ENCODE data around the gene DUSP8.

- TF ChIP-seq EZH2phosphoT487 (IDR thresholded peaks at IDR 0.05; ENCODE audit: insufficient read depth, low read depth) (no peak), EZH2 (IDR thresholded peaks at IDR 0.05; ENCODE audit: insufficient read depth, poor library complexity, severe bottlenecking) (no peak)
These were observed 8.2 kb downstream of the DUSP8 start for GRCh38 chr11:1563697-1564534.
